Erythroblast (primary cell): ENCODE measurements around the gene MAN1C1.

Experiments used
- GATA1 ChIP-seq: IDR thresholded peaks from 2 replicates; pipeline ENCODE4 v1.6.1; 2011; ENCODE audit warnings: low read depth, mild to moderate bottlenecking, control low read depth, low read length, moderate library complexity
- POLR2A ChIP-seq: IDR thresholded peaks from 2 replicates; pipeline ENCODE4 v1.6.1; 2011; ENCODE audit warnings: mild to moderate bottlenecking, low read length

DNA sequence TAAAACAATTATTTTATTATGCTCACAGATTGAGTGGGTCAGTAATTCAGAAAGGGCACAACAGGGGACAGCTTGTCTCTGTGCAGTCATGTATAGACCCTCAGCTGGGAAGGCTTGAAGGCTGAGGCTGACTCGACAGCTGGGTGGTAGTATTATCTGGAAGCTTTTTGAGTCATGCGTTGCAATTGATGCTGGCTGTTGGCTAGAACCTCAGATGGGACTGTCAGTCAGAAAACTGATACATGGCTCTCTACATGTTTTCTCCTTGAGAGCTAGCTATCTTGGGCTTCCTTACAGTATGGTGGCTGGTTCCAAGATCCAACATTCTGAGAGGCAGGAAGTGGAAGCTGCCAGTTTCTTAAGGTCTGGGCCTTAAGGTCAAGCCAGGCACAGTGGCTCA, 121.9 kb downstream of the MAN1C1 start:
- TF ChIP-seq POLR2A, result no peak
- TF ChIP-seq GATA1, result no peak
